ENCODE results near the gene ANKRD16. TPM values are rescaled to one million over a fixed set of nuclear protein-coding genes. Genes with fewer than 3 reads are reported as not detected.
A peak's percentile ranks its signal among the peaks of the same experiment; 100 is the strongest.

Gene ANKRD16
- total and polyA plus RNA-seq, 2 of the 13 experiments (the other 11 are each of a cell fraction or from before 2014, with no cell fraction given): 8.0 to 11.4 TPM

GRCh38 chr10:5889624-5890451, at the start of gene ANKRD16, which contains the start of gene FBH1 (continued):
- TF ChIP-seq BCL6 (CRISPR knock-in tag; IDR thresholded peaks at IDR 0.05) (peak; percentile 20; the same call in 1 of the 2 replicates), AGO2 (optimal IDR thresholded peaks at IDR 0.05; ENCODE audit: low read depth, low read length) (peak; percentile 67), ZNF639 (CRISPR knock-in tag; conservative IDR thresholded peaks at IDR 0.05) (peak; percentile 99), MBNL3 (CRISPR knock-in tag; conservative IDR thresholded peaks at IDR 0.05) (no peak), ZNF121 (CRISPR knock-in tag; IDR thresholded peaks at IDR 0.05) (peak; percentile 23; the same call in 1 of the 2 replicates), BHLHE40 (IDR thresholded peaks at IDR 0.05; ENCODE audit: low read length) (peak; percentile 81), SMC3 (IDR thresholded peaks at IDR 0.05; ENCODE audit: low read length) (no peak), PLRG1 (conservative IDR thresholded peaks at IDR 0.05) (no peak), ZKSCAN1 (IDR thresholded peaks at IDR 0.05; ENCODE audit: low read length) (no peak), ZNF501 (CRISPR knock-in tag; IDR thresholded peaks at IDR 0.05) (peak; percentile 62), ZNF317 (CRISPR knock-in tag; IDR thresholded peaks at IDR 0.05) (0 out of 2 replicates have a peak, but pooled peaks have one; percentile 41), SNRNP70 (IDR thresholded peaks at IDR 0.05; ENCODE audit: low read depth, low read length) (no peak), RELA (CRISPR knock-in tag; IDR thresholded peaks at IDR 0.05) (0 out of 2 replicates have a peak, but pooled peaks have one; percentile 51), SPEN (CRISPR knock-in tag; IDR thresholded peaks at IDR 0.05; ENCODE audit: low read depth) (peak; percentile 85), EZH2 (conservative IDR thresholded peaks at IDR 0.05; ENCODE audit: low read depth, low read length) (no peak), ZNF562 (CRISPR knock-in tag; IDR thresholded peaks at IDR 0.05; ENCODE audit: borderline replicate concordance) (no peak), HCFC1 (IDR thresholded peaks at IDR 0.05; ENCODE audit: low read depth, low read length) (peak; percentile 39), NKX3-1 (CRISPR knock-in tag; IDR thresholded peaks at IDR 0.05) (0 out of 2 replicates have a peak, but pooled peaks have one; percentile 45), SRF (IDR thresholded peaks at IDR 0.05; ENCODE audit: low read depth, low read length) (no peak), RARA (CRISPR knock-in tag; IDR thresholded peaks at IDR 0.05) (peak; percentile 37; the same call in 1 of the 2 replicates), SP1 (IDR thresholded peaks at IDR 0.05) (peak; percentile 98), SP1 (CRISPR knock-in tag; IDR thresholded peaks at IDR 0.05) (peak; percentile 100), GPN1 (CRISPR knock-in tag; IDR thresholded peaks at IDR 0.05; ENCODE audit: borderline replicate concordance) (no peak; the same call in 1 of the 2 replicates), ZFP91 (CRISPR knock-in tag; IDR thresholded peaks at IDR 0.05; ENCODE audit: borderline replicate concordance) (peak; percentile 69; the same call in 1 of the 2 replicates), ARID5B (CRISPR knock-in tag; IDR thresholded peaks at IDR 0.05) (peak; percentile 55), ZNF30 (CRISPR knock-in tag; IDR thresholded peaks at IDR 0.05) (no peak)
